Uterus (tissue), 4 donors: ENCODE measurements around the gene PC. TPM values are rescaled to one million over a fixed set of nuclear protein-coding genes. Genes with fewer than 3 reads are reported as not detected.

ENCODE experiments used
- DNase-seq, 2 donors: peaks; one replicate each; pipeline ENCODE4 v3.0.0-alpha.2; 2019 to 2020
- H3K27ac ChIP-seq, 2 donors: fragments of 200-600 bp; sonication (generic); 1 replicate in 1 of 2; 2 replicates in 1 of 2; pipeline ENCODE4 v1.5.1; 2016 to 2018
- H3K27me3 ChIP-seq, 2 donors: fragments of 200-600 bp; sonication (generic); one replicate each; pipeline ENCODE4 v1.5.1; 2018 to 2019; ENCODE audit warnings: control low read depth in 1 of 2
- H3K36me3 ChIP-seq, 2 donors: fragments of 200-600 bp; sonication (generic); one replicate each; pipeline ENCODE4 v1.5.1; 2019; ENCODE audit warnings: control low read depth in 1 of 2
- H3K4me1 ChIP-seq, 2 donors: fragments of 200-600 bp; sonication (generic); one replicate each; pipeline ENCODE4 v1.5.1; 2018 to 2019; ENCODE audit warnings: control low read depth in 1 of 2
- H3K4me3 ChIP-seq, 2 donors: fragments of 200-600 bp; sonication (generic); 1 replicate in 1 of 2; 2 replicates in 1 of 2; pipeline ENCODE4 v1.5.1; 2018 to 2019; ENCODE audit warnings: mild to moderate bottlenecking in 1 of 2
- H3K9me3 ChIP-seq, 2 donors: fragments of 200-600 bp; sonication (generic); one replicate each; pipeline ENCODE4 v1.5.1; 2019; ENCODE audit warnings: control low read depth in 1 of 2
- CTCF ChIP-seq, 4 experiments: fragments of 200-600 bp in 2 of 4; fragments of 450-650 bp in 2 of 4; sonication (generic) in 2 of 4; IDR thresholded peaks; one replicate each; pipeline ENCODE4 v1.5.1; 2016 to 2019; ENCODE audit warnings: antibody characterized with exemption in 4 of 4, mild to moderate bottlenecking in 2 of 4, moderate library complexity in 1 of 4
- POLR2A ChIP-seq, 2 donors: fragments of 450-650 bp; IDR thresholded peaks; one replicate each; pipeline ENCODE4 v1.6.1; 2016; ENCODE audit warnings: antibody characterized with exemption in 2 of 2, mild to moderate bottlenecking in 1 of 2, moderate library complexity in 1 of 2
- intact Hi-C: fragments of 100-400 bp; cut with DNase I; formaldehyde crosslinking; loops from one replicate; pipeline ENCODE4 v1.15.1; 2023; ENCODE audit warnings: low total_unique reads
- total RNA-seq, 4 donors: library from RNA; depleted of rRNA in 3 of 4; stranded (reverse); fragments of >200 nt in 3 of 4; gene quantifications; one replicate each; pipeline versions ENCODE4 v1.1.0 to v1.2.4, GENCODE V29; 2014 to 2023
- donor health status: DM: yes; HTN: yes; CAD: no.

PC gene
- total RNA-seq, 4 donors from 2014 or later = 7.1 to 13.8 (median 8.1) TPM

GRCh38 chr11:66981976-66982578 is 23.9 kb upstream of the PC start:
- no peak overlapping the region for H3K27ac ChIP-seq
- no peak overlapping the region for H3K4me3 ChIP-seq
- no peaks in the 10 kb centered on the region for H3K36me3 ChIP-seq
- no peaks in the 10 kb centered on the region for H3K4me1 ChIP-seq
- TF ChIP-seq CTCF (IDR thresholded peaks at IDR 0.05) (no peak), POLR2A (IDR thresholded peaks at IDR 0.05) (no peak)
- no peaks in the 10 kb centered on the region for H3K9me3 ChIP-seq
- intact Hi-C loops = no loop called here
- peak; percentile 50 to 63 for DNase-seq
- no peaks in the 10 kb centered on the region for H3K27me3 ChIP-seq

- DNase-seq = no peak
- TF ChIP-seq CTCF (IDR thresholded peaks at IDR 0.05) (no peak), POLR2A (IDR thresholded peaks at IDR 0.05) (no peak)
- no peak overlapping the region for H3K4me3 ChIP-seq
- intact Hi-C loops = no loop called here
- H3K27me3 ChIP-seq = no peaks in the 10 kb centered on the region
- no peak overlapping the region for H3K27ac ChIP-seq
- H3K36me3 ChIP-seq = no peaks in the 10 kb centered on the region
- no peaks in the 10 kb centered on the region for H3K4me1 ChIP-seq
- no peaks in the 10 kb centered on the region for H3K9me3 ChIP-seq
These were observed 21.3 kb upstream of the PC start for GRCh38 chr11:66979336-66979980.

GRCh38 chr11:66978717-66979116 is 20.5 kb upstream of the PC start:
- no peak for TF ChIP-seq POLR2A (IDR thresholded peaks at IDR 0.05)
- no peak for TF ChIP-seq CTCF (IDR thresholded peaks at IDR 0.05)
- Histone ChIP-seq H3K9me3 (no peaks in the 10 kb centered on the region), H3K27ac (no peak overlapping the region)

GRCh38 chr11:66978229-66978628 is 20.0 kb upstream of the PC start:
- no peak for DNase-seq
- Histone ChIP-seq H3K27me3 (no peaks in the 10 kb centered on the region), H3K4me3 (no peak overlapping the region), H3K9me3 (no peaks in the 10 kb centered on the region), H3K4me1 (no peaks in the 10 kb centered on the region), H3K27ac (no peak overlapping the region), H3K36me3 (no peaks in the 10 kb centered on the region)
- no peak for TF ChIP-seq CTCF (IDR thresholded peaks at IDR 0.05)
- TF ChIP-seq POLR2A (IDR thresholded peaks at IDR 0.05) = no peak
- intact Hi-C loops = no loop called here

More at GRCh38 chr11:66978717-66979116, 20.5 kb upstream of the PC start:
- no peak for DNase-seq
- Histone ChIP-seq H3K4me3 (no peak overlapping the region), H3K27me3 (no peaks in the 10 kb centered on the region), H3K36me3 (no peaks in the 10 kb centered on the region), H3K4me1 (no peaks in the 10 kb centered on the region)
- intact Hi-C loops = no loop called here

GRCh38 chr11:66976925-66977324 is 18.7 kb upstream of the PC start:
- DNase-seq = no peak
- Histone ChIP-seq H3K4me1 (no peaks in the 10 kb centered on the region), H3K36me3 (no peaks in the 10 kb centered on the region), H3K9me3 (no peaks in the 10 kb centered on the region), H3K4me3 (no peak overlapping the region), H3K27me3 (no peaks in the 10 kb centered on the region), H3K27ac (no peak overlapping the region)
- TF ChIP-seq CTCF (IDR thresholded peaks at IDR 0.05) (no peak), POLR2A (IDR thresholded peaks at IDR 0.05) (no peak)
- intact Hi-C loops = no loop called here
